Measurements from ENCODE around the gene CERS6. TPM values are rescaled to one million over a fixed set of nuclear protein-coding genes. Genes with fewer than 3 reads are reported as not detected.

CERS6 gene
- total RNA-seq, 1 experiment from 2014 or later = 30.3 TPM

GRCh38 chr2:168718622-168719021 is 262.6 kb downstream of the CERS6 start:
- no TSS peak for BruUV-seq (replicated peaks)
- H3K4me1 ChIP-seq (ENCODE audit: control insufficient read depth, insufficient read depth, low read length) = no peaks in the 10 kb centered on the region
- intact Hi-C loops (cut with micrococcal nuclease; ENCODE audit: unreplicated experiment) = no loop called here
- POLR2A ChIA-PET = no interaction called here
- DNase-seq (ENCODE audit: low read depth, low spot score) (no peak), ATAC-seq (no peak)
- CTCF ChIA-PET = no interaction called here
- H3K27me3 ChIP-seq (ENCODE audit: control insufficient read depth, insufficient read depth, low read length) = no peaks in the 10 kb centered on the region
- TF ChIP-seq TCF7L2 (IDR thresholded peaks at IDR 0.05; ENCODE audit: low read depth, low read length) = no peak
- no peak for TF ChIP-seq SIN3A (IDR thresholded peaks at IDR 0.05; ENCODE audit: borderline replicate concordance, insufficient read depth, low read depth, low read length)
- TF ChIP-seq POLR2AphosphoS5 (IDR thresholded peaks at IDR 0.05; ENCODE audit: low read depth, low read length) = no peak
- TF ChIP-seq, protein P1, sequence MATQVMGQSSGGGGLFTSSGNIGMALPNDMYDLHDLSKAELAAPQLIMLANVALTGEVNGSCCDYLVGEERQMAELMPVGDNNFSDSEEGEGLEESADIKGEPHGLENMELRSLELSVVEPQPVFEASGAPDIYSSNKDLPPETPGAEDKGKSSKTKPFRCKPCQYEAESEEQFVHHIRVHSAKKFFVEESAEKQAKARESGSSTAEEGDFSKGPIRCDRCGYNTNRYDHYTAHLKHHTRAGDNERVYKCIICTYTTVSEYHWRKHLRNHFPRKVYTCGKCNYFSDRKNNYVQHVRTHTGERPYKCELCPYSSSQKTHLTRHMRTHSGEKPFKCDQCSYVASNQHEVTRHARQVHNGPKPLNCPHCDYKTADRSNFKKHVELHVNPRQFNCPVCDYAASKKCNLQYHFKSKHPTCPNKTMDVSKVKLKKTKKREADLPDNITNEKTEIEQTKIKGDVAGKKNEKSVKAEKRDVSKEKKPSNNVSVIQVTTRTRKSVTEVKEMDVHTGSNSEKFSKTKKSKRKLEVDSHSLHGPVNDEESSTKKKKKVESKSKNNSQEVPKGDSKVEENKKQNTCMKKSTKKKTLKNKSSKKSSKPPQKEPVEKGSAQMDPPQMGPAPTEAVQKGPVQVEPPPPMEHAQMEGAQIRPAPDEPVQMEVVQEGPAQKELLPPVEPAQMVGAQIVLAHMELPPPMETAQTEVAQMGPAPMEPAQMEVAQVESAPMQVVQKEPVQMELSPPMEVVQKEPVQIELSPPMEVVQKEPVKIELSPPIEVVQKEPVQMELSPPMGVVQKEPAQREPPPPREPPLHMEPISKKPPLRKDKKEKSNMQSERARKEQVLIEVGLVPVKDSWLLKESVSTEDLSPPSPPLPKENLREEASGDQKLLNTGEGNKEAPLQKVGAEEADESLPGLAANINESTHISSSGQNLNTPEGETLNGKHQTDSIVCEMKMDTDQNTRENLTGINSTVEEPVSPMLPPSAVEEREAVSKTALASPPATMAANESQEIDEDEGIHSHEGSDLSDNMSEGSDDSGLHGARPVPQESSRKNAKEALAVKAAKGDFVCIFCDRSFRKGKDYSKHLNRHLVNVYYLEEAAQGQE (IDR thresholded peaks at IDR 0.05; ENCODE audit: insufficient read depth in 1 of 2, low read depth in 2 of 2, low read length in 1 of 2) = no peak
- TF ChIP-seq CTCF (IDR thresholded peaks at IDR 0.05) = no peak
- no peak overlapping the region for H3K27ac ChIP-seq (ENCODE audit: low read length)
- no peaks in the 10 kb centered on the region for H3K36me3 ChIP-seq (ENCODE audit: control insufficient read depth, insufficient read depth, low read length)
- no peaks in the 10 kb centered on the region for H3K9me3 ChIP-seq (ENCODE audit: control insufficient read depth, insufficient read depth, low read depth, low read length)
- in situ Hi-C loops (cut with HindIII; ENCODE audit: low pct_unique_long_range_greater_than_20kb, low sequenced_read_pairs) = no loop called here
- no peak overlapping the region for H3K4me3 ChIP-seq (ENCODE audit: low read depth in 2 of 2, low read length in 2 of 2)

GRCh38 chr2:168719446-168719845 is 263.4 kb downstream of the CERS6 start:
- H3K4me1 ChIP-seq (ENCODE audit: control insufficient read depth, insufficient read depth, low read length) = no peaks in the 10 kb centered on the region
- H3K27ac ChIP-seq (ENCODE audit: low read length) = no peak overlapping the region
- no TSS peak for BruUV-seq (replicated peaks)
- in situ Hi-C loops (cut with HindIII; ENCODE audit: low pct_unique_long_range_greater_than_20kb, low sequenced_read_pairs) (no loop called here), intact Hi-C loops (cut with micrococcal nuclease; ENCODE audit: unreplicated experiment) (no loop called here)
- TF ChIP-seq POLR2AphosphoS5 (IDR thresholded peaks at IDR 0.05; ENCODE audit: low read depth, low read length) (no peak), CTCF (IDR thresholded peaks at IDR 0.05) (no peak), SIN3A (IDR thresholded peaks at IDR 0.05; ENCODE audit: borderline replicate concordance, insufficient read depth, low read depth, low read length) (no peak), TCF7L2 (IDR thresholded peaks at IDR 0.05; ENCODE audit: low read depth, low read length) (no peak)
- TF ChIP-seq, protein P1 (IDR thresholded peaks at IDR 0.05; ENCODE audit: insufficient read depth in 1 of 2, low read depth in 2 of 2, low read length in 1 of 2) = no peak
- CTCF ChIA-PET = no interaction called here
- ATAC-seq = no peak
- no peaks in the 10 kb centered on the region for H3K9me3 ChIP-seq (ENCODE audit: control insufficient read depth, insufficient read depth, low read depth, low read length)
- H3K36me3 ChIP-seq (ENCODE audit: control insufficient read depth, insufficient read depth, low read length) = no peaks in the 10 kb centered on the region
- H3K4me3 ChIP-seq (ENCODE audit: low read depth in 2 of 2, low read length in 2 of 2) = no peak overlapping the region
- no peak for DNase-seq (ENCODE audit: low read depth, low spot score)
- H3K27me3 ChIP-seq (ENCODE audit: control insufficient read depth, insufficient read depth, low read length) = no peaks in the 10 kb centered on the region
- POLR2A ChIA-PET = no interaction called here
